Activated naive CD4-positive, alpha-beta T cell treated with anti-CD3 and anti-CD28 coated beads, Interleukin-2, amount 50 U/mL, for 72 hours (primary cell): ENCODE results near the gene GRM5. TPM values are rescaled to one million over a fixed set of nuclear protein-coding genes. Genes with fewer than 3 reads are reported as not detected.
"Not testable (repeated sequence)": the region's sequence is repeated elsewhere in the genome, so short reads cannot be mapped to it uniquely, and the experiment has no call there.

ENCODE experiments used
- ATAC-seq, 2 donors: fragments of 150-1000 bp; cut with Tn5 transposase; 2 replicates each; pipeline ENCODE4 v1.10.0; 2021; ENCODE audit warnings: mild to moderate bottlenecking in 2 of 2, moderate library complexity in 2 of 2
- DNase-seq, 2 donors: peaks; one replicate each; pipeline ENCODE4 v3.0.0; 2021 to 2022; ENCODE audit warnings: low spot score in 2 of 2
- H3K27ac Mint-ChIP-seq, 2 donors: one replicate each; pipeline ENCODE4 v1.8.0; 2022; ENCODE audit warnings: mild to moderate bottlenecking in 2 of 2, mixed read lengths in 2 of 2
- H3K36me3 Mint-ChIP-seq, 2 donors: one replicate each; pipeline ENCODE4 v1.8.0; 2022; ENCODE audit warnings: mixed read lengths in 2 of 2
- H3K9me3 Mint-ChIP-seq, 2 donors: one replicate each; pipeline ENCODE4 v1.8.0; 2022; ENCODE audit warnings: mixed read lengths in 2 of 2
- total RNA-seq, 2 donors: library from RNA; stranded (reverse); gene quantifications; one replicate each; pipeline ENCODE4 v1.2.3, GENCODE V29; 2022

Gene GRM5
- total RNA-seq, 2 donors from 2014 or later: not detected

GRCh38 chr11:88555018-88555828, 510.6 kb downstream of the GRM5 start:
- no peak overlapping the region for H3K27ac Mint-ChIP-seq
- H3K9me3 Mint-ChIP-seq: no peaks in the 10 kb centered on the region
- DNase-seq (no peak), ATAC-seq (no peak)
- H3K36me3 Mint-ChIP-seq: no peaks in the 10 kb centered on the region

GRCh38 chr11:88553204-88553603, 512.6 kb downstream of the GRM5 start:
- DNase-seq: no peak
- no peaks in the 10 kb centered on the region for H3K9me3 Mint-ChIP-seq
- no peaks in the 10 kb centered on the region for H3K36me3 Mint-ChIP-seq
- peak overlapping the region in 1 of 2 donors; percentile 32 for H3K27ac Mint-ChIP-seq
- no peak for ATAC-seq

GRCh38 chr11:88552379-88553062, 513.3 kb downstream of the GRM5 start:
- Mint-ChIP-seq H3K9me3 (no peaks in the 10 kb centered on the region), H3K27ac (no peak overlapping the region), H3K36me3 (no peaks in the 10 kb centered on the region)
- ATAC-seq (peak; percentile 67 to 84), DNase-seq (peak in 1 of 2 donors; percentile 61)

GRCh38 chr11:88544656-88545280, 521.0 kb downstream of the GRM5 start:
- H3K27ac Mint-ChIP-seq: peak overlapping the region in 1 of 2 donors; percentile 23
- H3K36me3 Mint-ChIP-seq: no peaks in the 10 kb centered on the region
- no peak for DNase-seq
- ATAC-seq: peak; percentile 28 to 77
- no peaks in the 10 kb centered on the region for H3K9me3 Mint-ChIP-seq

GRCh38 chr11:88543902-88544655, 521.7 kb downstream of the GRM5 start:
- ATAC-seq (peak; percentile 95 to 98), DNase-seq (peak; percentile 59 to 73)
- Mint-ChIP-seq H3K9me3 (no peaks in the 10 kb centered on the region), H3K27ac (no peak overlapping the region), H3K36me3 (no peaks in the 10 kb centered on the region)

- DNase-seq (no peak), ATAC-seq (no peak)
- Mint-ChIP-seq H3K27ac (no peak overlapping the region), H3K9me3 (no peaks in the 10 kb centered on the region), H3K36me3 (no peaks in the 10 kb centered on the region)
Measured at GRCh38 chr11:88541006-88541405, 524.8 kb downstream of the GRM5 start.

GRCh38 chr11:88538098-88538497, 527.7 kb downstream of the GRM5 start:
- ATAC-seq (no peak), DNase-seq (no peak)
- Mint-ChIP-seq H3K9me3 (peaks cover 0 to 9% of the 10 kb centered on the region in 2 donors), H3K27ac (no peak overlapping the region), H3K36me3 (peaks cover 0 to 12% of the 10 kb centered on the region in 2 donors)

GRCh38 chr11:88537613-88538012, 528.2 kb downstream of the GRM5 start:
- H3K27ac Mint-ChIP-seq: no peak overlapping the region
- ATAC-seq (no peak), DNase-seq (no peak)
- peaks cover 0 to 9% of the 10 kb centered on the region in 2 donors for H3K9me3 Mint-ChIP-seq
- H3K36me3 Mint-ChIP-seq: peaks cover 0 to 12% of the 10 kb centered on the region in 2 donors

- no peak for DNase-seq
Measured at GRCh38 chr11:88536616-88537265, 529.0 kb downstream of the GRM5 start.

GRCh38 chr11:88535916-88536547, 529.8 kb downstream of the GRM5 start:
- ATAC-seq (peak; percentile 97 to 100), DNase-seq (no peak)
- peaks cover 0 to 9% of the 10 kb centered on the region in 2 donors for H3K9me3 Mint-ChIP-seq
- H3K27ac Mint-ChIP-seq: no peak overlapping the region
- peaks cover 0 to 12% of the 10 kb centered on the region in 2 donors for H3K36me3 Mint-ChIP-seq

More at GRCh38 chr11:88536616-88537265, 529.0 kb downstream of the GRM5 start:
- Mint-ChIP-seq H3K9me3 (peaks cover 0 to 9% of the 10 kb centered on the region in 2 donors), H3K36me3 (peaks cover 0 to 12% of the 10 kb centered on the region in 2 donors), H3K27ac (no peak overlapping the region)
- ATAC-seq: no peak

GRCh38 chr11:88535266-88535665, 530.5 kb downstream of the GRM5 start:
- H3K36me3 Mint-ChIP-seq: peaks cover 0 to 12% of the 10 kb centered on the region in 2 donors
- DNase-seq: no peak
- ATAC-seq: peak in 1 of 2 donors; percentile 28
- no peak overlapping the region for H3K27ac Mint-ChIP-seq
- H3K9me3 Mint-ChIP-seq: peaks cover 0 to 9% of the 10 kb centered on the region in 2 donors

GRCh38 chr11:88534706-88535105, 531.1 kb downstream of the GRM5 start:
- not testable (repeated sequence) for DNase-seq, H3K9me3 Mint-ChIP-seq, H3K27ac Mint-ChIP-seq
- H3K36me3 Mint-ChIP-seq: peaks cover 0 to 12% of the 10 kb centered on the region in 2 donors
- peak in 1 of 2 donors; percentile 30 for ATAC-seq

GRCh38 chr11:88534185-88534584, 531.6 kb downstream of the GRM5 start:
- H3K9me3 Mint-ChIP-seq: peaks cover 0 to 9% of the 10 kb centered on the region in 2 donors
- ATAC-seq: no peak
- no peak overlapping the region for H3K27ac Mint-ChIP-seq
- no peak for DNase-seq
- peaks cover 0 to 12% of the 10 kb centered on the region in 2 donors for H3K36me3 Mint-ChIP-seq

- H3K27ac Mint-ChIP-seq: no peak overlapping the region
- peaks cover 0 to 9% of the 10 kb centered on the region in 2 donors for H3K9me3 Mint-ChIP-seq
- no peak for ATAC-seq
- peaks cover 0 to 12% of the 10 kb centered on the region in 2 donors for H3K36me3 Mint-ChIP-seq
- DNase-seq: no peak
Measured at GRCh38 chr11:88533001-88533400, 532.8 kb downstream of the GRM5 start.

- ATAC-seq: no peak
- DNase-seq: no peak
- Mint-ChIP-seq H3K27ac (no peak overlapping the region), H3K36me3 (peaks cover 4 to 12% of the 10 kb centered on the region in 2 donors), H3K9me3 (peaks cover 0 to 15% of the 10 kb centered on the region in 2 donors)
Measured at GRCh38 chr11:88531831-88532230, 534.0 kb downstream of the GRM5 start.
